GM12878 (cell line): ENCODE data around the gene CLPX. TPM values are rescaled to one million over a fixed set of nuclear protein-coding genes. Genes with fewer than 3 reads are reported as not detected.

ENCODE experiments used
- ATAC-seq: fragments of 200-7000 bp; cut with Tn5 transposase; 3 replicates; pipeline ENCODE4 v1.9.1; 2020; ENCODE audit warnings: mild to moderate bottlenecking, moderate library complexity
- BruUV-seq: library from RNA; stranded (reverse); fragments of 400-500 nt; replicated peaks from 2 replicates; lab custom pipeline; 2021; lab: Mats Ljungman, UMichigan
- CTCF ChIA-PET: fragments of 300-600 bp; sonication (Branson Sonifier 250); formaldehyde crosslinking; extraction: SDS; loops from one replicate; lab custom pipeline; 2021; ENCODE audit warnings: inconsistent platforms; lab: Yijun Ruan, JAX
- POLR2A ChIA-PET: fragments of 350-600 bp; formaldehyde crosslinking; extraction: SDS; loops from one replicate; lab custom pipeline; 2021; ENCODE audit warnings: inconsistent platforms; lab: Charles Lee
- RAD21 ChIA-PET: fragments of 300-600 bp; sonication (Branson Sonifier 250); formaldehyde crosslinking; loops from one replicate; lab custom pipeline; 2023; ENCODE audit warnings: antibody characterized with exemption; ENCODE audit not compliant: unreplicated experiment; lab: Charles Lee
- SMC1A ChIA-PET: fragments of 300-600 bp; sonication (Branson Sonifier 250); formaldehyde crosslinking; loops from one replicate; lab custom pipeline; 2023; ENCODE audit not compliant: unreplicated experiment, uncharacterized antibody; lab: Charles Lee
- DNase-seq: peaks from one replicate; pipeline ENCODE4 v3.0.0-alpha.2; 2011; ENCODE audit warnings: low read depth, low spot score
- FAIRE-seq: peaks from 3 replicates; lab custom pipeline; 2011; peaks lifted over from hg19 to GRCh38; lab: Jason Lieb, UNC
- H2AFZ ChIP-seq: 2 replicates; pipeline ENCODE4 v1.6.0; 2011; ENCODE audit warnings: low read depth, low read length, control low read depth; ENCODE audit not compliant: control insufficient read depth
- H3K27ac ChIP-seq: 2 replicates; pipeline ENCODE4 v1.5.1; 2011; ENCODE audit warnings: control low read depth; ENCODE audit not compliant: control insufficient read depth, insufficient read depth
- H3K27me3 ChIP-seq, 2 experiments: replicated peaks in 1 of 2; 2 replicates each; pipeline versions ENCODE4 v1.6.0 to v1.6.1; 2011; ENCODE audit warnings: low read length in 1 of 2; ENCODE audit not compliant: control insufficient read depth in 2 of 2, insufficient read depth in 2 of 2
- H3K36me3 ChIP-seq, 2 experiments: 2 replicates each; pipeline ENCODE4 v1.5.1; 2011; ENCODE audit warnings: low read length in 1 of 2; ENCODE audit not compliant: control insufficient read depth in 2 of 2, insufficient read depth in 2 of 2
- H3K4me1 ChIP-seq: 2 replicates; pipeline ENCODE4 v1.6.1; 2011; ENCODE audit warnings: mild to moderate bottlenecking, low read length, moderate library complexity, mixed read lengths; ENCODE audit not compliant: control insufficient read depth, insufficient read depth
- H3K4me2 ChIP-seq: 2 replicates; pipeline ENCODE4 v1.6.0; 2011; ENCODE audit warnings: control low read depth; ENCODE audit not compliant: control insufficient read depth, insufficient read depth
- H3K4me3 ChIP-seq: fragments of 200-600 bp; sonication (generic); 2 replicates; pipeline ENCODE4 v1.5.1; 2016
- H3K79me2 ChIP-seq: 2 replicates; pipeline ENCODE4 v1.6.0; 2011; ENCODE audit warnings: low read length; ENCODE audit not compliant: control insufficient read depth, insufficient read depth
- H3K9ac ChIP-seq: 2 replicates; pipeline ENCODE4 v1.8.0; 2011; ENCODE audit warnings: low read length, control low read depth, mixed read lengths; ENCODE audit not compliant: control insufficient read depth, insufficient read depth
- H3K9me3 ChIP-seq: replicated peaks from 3 replicates; pipeline ENCODE4 v1.5.1; 2011; ENCODE audit warnings: mild to moderate bottlenecking, low read length; ENCODE audit not compliant: control insufficient read depth, insufficient read depth
- H4K20me1 ChIP-seq: 2 replicates; pipeline ENCODE4 v1.6.0; 2011; ENCODE audit not compliant: control insufficient read depth, insufficient read depth
- ATF7 ChIP-seq: fragments of 450-650 bp; IDR thresholded peaks from 2 replicates; pipeline ENCODE4 v1.6.1; 2016; ENCODE audit warnings: low read depth, mild to moderate bottlenecking
- BRCA1 ChIP-seq: IDR thresholded peaks from 2 replicates; pipeline ENCODE4 v1.6.1; 2011; ENCODE audit warnings: low read depth, low read length, improper control_type of control experiment
- IRF4 ChIP-seq: IDR thresholded peaks from 2 replicates; pipeline ENCODE4 v1.6.1; 2011; ENCODE audit warnings: low read depth, low read length
- JUNB ChIP-seq: IDR thresholded peaks from 2 replicates; pipeline ENCODE4 v1.6.1; 2016; ENCODE audit warnings: antibody characterized with exemption, mild to moderate bottlenecking
- KDM1A ChIP-seq: fragments of 200-600 bp; sonication (generic); IDR thresholded peaks from 2 replicates; pipeline ENCODE4 v1.6.1; 2016; ENCODE audit warnings: borderline replicate concordance
- MEF2B ChIP-seq: fragments of 450-650 bp; IDR thresholded peaks from 2 replicates; pipeline ENCODE4 v1.6.1; 2018; ENCODE audit warnings: mild to moderate bottlenecking, moderate library complexity; ENCODE audit not compliant: partially characterized antibody, poor library complexity, severe bottlenecking
- PAX5 ChIP-seq: IDR thresholded peaks from 2 replicates; pipeline ENCODE4 v1.6.1; 2011; ENCODE audit warnings: low read depth, low read length, borderline replicate concordance
- RELA ChIP-seq: fragments of 450-650 bp; IDR thresholded peaks from 2 replicates; pipeline ENCODE4 v1.8.0; 2014; ENCODE audit warnings: borderline replicate concordance; ENCODE audit not compliant: partially characterized antibody
- RFX5 ChIP-seq: IDR thresholded peaks from 2 replicates; pipeline ENCODE4 v1.6.1; 2011; ENCODE audit warnings: low read depth, low read length, improper control_type of control experiment
- ZNF384 ChIP-seq: IDR thresholded peaks from 2 replicates; pipeline ENCODE4 v1.6.1; 2012; ENCODE audit warnings: low read depth, mild to moderate bottlenecking, low read length, improper control_type of control experiment, borderline replicate concordance
- WGBS: methylation state at CpG from one replicate; pipeline ENCODE4 v1.1.6; 2016; ENCODE audit warnings: low lambda C conversion rate; ENCODE audit not compliant: insufficient replicate concordance, insufficient coverage; ENCODE audit errors: missing lambda C conversion rate; 5-methylcytosine and 5-hydroxymethylcytosine counted together
- in situ Hi-C: fragments of 300-500 bp; cut with MboI; formaldehyde crosslinking; loops from 9 replicates; pipeline ENCODE4 v1.14.3; 2018; ENCODE audit warnings: mixed read lengths
- intact Hi-C: fragments of 100-400 bp; cut with micrococcal nuclease; formaldehyde crosslinking; loops from one replicate; pipeline ENCODE4 v1.14.2; 2022; ENCODE audit not compliant: unreplicated experiment
- polyA plus RNA-seq, 11 experiments: library from polyadenylated mRNA; depleted of rRNA in 4 of 11; unstranded in 6 of 11; stranded (reverse) in 5 of 11; fragments of >200 nt; fragmentation: Nextera tagmentation in 4 of 11; fragmentation: Illumina TruSeq in 1 of 11; extraction: Ambion mirVana in 4 of 11; extraction: Trizol in 1 of 11; gene quantifications; 1 replicate in 1 of 11; 2 replicates in 10 of 11; pipeline versions ENCODE4 v1.2.1 to v1.2.3, GENCODE V29; 2011 to 2016; ENCODE audit warnings: inconsistent platforms in 2 of 11, missing spikeins in 2 of 11, low read depth in 1 of 11
- total RNA-seq, 4 experiments: library from RNA; depleted of rRNA in 3 of 4; stranded (reverse); fragments of >200 nt in 3 of 4; fragmentation: Illumina TruSeq in 1 of 4; extraction: Trizol in 1 of 4; gene quantifications; 2 replicates each; pipeline versions ENCODE4 v1.2.1 to v1.2.3, GENCODE V29; 2013 to 2021
- TF ChIP-seq, protein P1 (sequence below): IDR thresholded peaks from 2 replicates; pipeline ENCODE4 v1.6.1; 2011; ENCODE audit warnings: mild to moderate bottlenecking, low read depth, low read length, moderate library complexity; ENCODE audit not compliant: insufficient replicate concordance
- TF ChIP-seq, protein P2 (sequence below): fragments of 450-650 bp; IDR thresholded peaks from 2 replicates; pipeline ENCODE4 v1.6.1; 2017; ENCODE audit warnings: mild to moderate bottlenecking, moderate library complexity
- TF ChIP-seq, protein P3 (sequence below): fragments of 450-650 bp; IDR thresholded peaks from 2 replicates; pipeline ENCODE4 v1.6.1; 2017; ENCODE audit warnings: mild to moderate bottlenecking, moderate library complexity

CLPX gene
- total and polyA plus RNA-seq, 10 of the 15 experiments (the other 5 are each of a cell fraction or from before 2014, with no cell fraction given), result 10.1 to 57.4 (median 31.3) TPM

DNA sequence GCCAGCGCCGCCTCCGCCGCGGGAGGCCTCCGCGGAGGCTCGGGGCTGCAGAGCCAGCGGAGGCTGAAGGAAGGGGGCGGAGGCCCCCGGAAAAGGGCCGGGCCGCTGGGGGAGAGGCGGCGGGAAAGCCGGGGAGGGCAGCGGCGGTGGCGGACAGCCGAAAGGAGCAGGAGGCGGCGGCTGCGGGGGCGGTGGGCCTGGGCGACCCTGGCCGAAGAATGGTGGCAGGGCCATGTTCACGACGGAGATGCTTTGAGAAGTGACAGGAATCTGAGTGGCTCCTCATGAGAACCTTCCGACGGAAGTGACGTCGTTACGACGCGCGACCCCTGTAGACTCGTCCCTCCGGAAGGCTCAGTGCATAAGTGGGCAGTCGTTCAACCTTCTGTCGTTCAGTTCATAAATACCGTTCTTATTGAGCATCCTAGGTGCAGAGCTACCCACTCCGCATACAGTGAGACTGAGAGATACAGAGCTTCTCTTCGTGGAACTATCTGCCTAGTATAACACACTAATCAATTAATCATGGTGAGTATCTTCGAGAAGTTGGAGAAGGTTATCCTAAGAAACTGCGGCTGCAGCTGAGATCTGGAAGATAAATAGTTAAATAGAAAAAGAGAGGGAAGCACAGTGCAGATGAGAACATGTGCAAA lies 51.5 kb downstream of the CLPX start, which contains the start of gene PDCD7:
TSS of gene PDCD7 (minus strand) at position 261 of the 653 bp plus-strand sequence. CDS start at position 234, 27 bp downstream.
- CTCF ChIA-PET, result interaction anchor here (0.6 to 1.5 kb wide), 3 partner anchors 15 to 252 kb away, joined by 3 to 4 read pairs (median 3); no protein-coding TSS in a partner anchor
- Histone ChIP-seq H3K4me1 (0 out of 2 replicates have a peak, but pooled peaks cover 2% of the 10 kb centered on the region), H3K79me2 (peaks cover 17% of the 10 kb centered on the region), H3K36me3 (peaks cover 0 to 10% of the 10 kb centered on the region in 2 experiments; a peak in 3 of 4 replicates), H2AFZ (peak within 1 kb of the TSS; percentile 99), H3K4me3 (peak within 1 kb of the TSS; percentile 89), H3K9me3 (no peaks in the 10 kb centered on the region; the same call in 2 of the 3 replicates), H3K4me2 (peak within 1 kb of the TSS; percentile 89), H4K20me1 (peaks cover 2% of the 10 kb centered on the region; the same call in 1 of the 2 replicates), H3K27ac (peak within 1 kb of the TSS; percentile 62), H3K27me3 (no peaks in the 10 kb centered on the region), H3K9ac (peak within 1 kb of the TSS; percentile 84)
- peak; percentile 90 for FAIRE-seq
- BruUV-seq, result TSS peak; percentile 96
- WGBS, result 4% methylated on average over 36 of the region's 45 CpGs
- SMC1A ChIA-PET, result interaction anchor here (0.6 to 1.7 kb wide), 4 partner anchors 12 to 163 kb away, joined by 3 to 5 read pairs (median 3); no protein-coding TSS in a partner anchor
- RAD21 ChIA-PET, result interaction anchor here (1.0 to 1.3 kb wide), 3 partner anchors 48 to 153 kb away, joined by 3 to 7 read pairs (median 3); partner anchors contain the start of genes CLPX and PARP16
- in situ Hi-C loops, result no loop called here
- POLR2A ChIA-PET, result interaction anchor here (0.5 to 1.3 kb wide), 9 partner anchors 15 to 602 kb away, joined by 3 to 7 read pairs (median 4); partner anchors contain the start of genes CLPX and PARP16
- intact Hi-C loops, result no loop called here
- peak; percentile 92 for ATAC-seq
- peak; percentile 77 for DNase-seq
- no peak for TF ChIP-seq IRF4
- no peak for TF ChIP-seq BRCA1
- TF ChIP-seq, protein P1, sequence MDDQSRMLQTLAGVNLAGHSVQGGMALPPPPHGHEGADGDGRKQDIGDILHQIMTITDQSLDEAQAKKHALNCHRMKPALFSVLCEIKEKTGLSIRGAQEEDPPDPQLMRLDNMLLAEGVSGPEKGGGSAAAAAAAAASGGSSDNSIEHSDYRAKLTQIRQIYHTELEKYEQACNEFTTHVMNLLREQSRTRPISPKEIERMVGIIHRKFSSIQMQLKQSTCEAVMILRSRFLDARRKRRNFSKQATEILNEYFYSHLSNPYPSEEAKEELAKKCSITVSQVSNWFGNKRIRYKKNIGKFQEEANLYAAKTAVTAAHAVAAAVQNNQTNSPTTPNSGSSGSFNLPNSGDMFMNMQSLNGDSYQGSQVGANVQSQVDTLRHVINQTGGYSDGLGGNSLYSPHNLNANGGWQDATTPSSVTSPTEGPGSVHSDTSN, result peak; percentile 40
- TF ChIP-seq PAX5, result no peak
- TF ChIP-seq, protein P2, sequence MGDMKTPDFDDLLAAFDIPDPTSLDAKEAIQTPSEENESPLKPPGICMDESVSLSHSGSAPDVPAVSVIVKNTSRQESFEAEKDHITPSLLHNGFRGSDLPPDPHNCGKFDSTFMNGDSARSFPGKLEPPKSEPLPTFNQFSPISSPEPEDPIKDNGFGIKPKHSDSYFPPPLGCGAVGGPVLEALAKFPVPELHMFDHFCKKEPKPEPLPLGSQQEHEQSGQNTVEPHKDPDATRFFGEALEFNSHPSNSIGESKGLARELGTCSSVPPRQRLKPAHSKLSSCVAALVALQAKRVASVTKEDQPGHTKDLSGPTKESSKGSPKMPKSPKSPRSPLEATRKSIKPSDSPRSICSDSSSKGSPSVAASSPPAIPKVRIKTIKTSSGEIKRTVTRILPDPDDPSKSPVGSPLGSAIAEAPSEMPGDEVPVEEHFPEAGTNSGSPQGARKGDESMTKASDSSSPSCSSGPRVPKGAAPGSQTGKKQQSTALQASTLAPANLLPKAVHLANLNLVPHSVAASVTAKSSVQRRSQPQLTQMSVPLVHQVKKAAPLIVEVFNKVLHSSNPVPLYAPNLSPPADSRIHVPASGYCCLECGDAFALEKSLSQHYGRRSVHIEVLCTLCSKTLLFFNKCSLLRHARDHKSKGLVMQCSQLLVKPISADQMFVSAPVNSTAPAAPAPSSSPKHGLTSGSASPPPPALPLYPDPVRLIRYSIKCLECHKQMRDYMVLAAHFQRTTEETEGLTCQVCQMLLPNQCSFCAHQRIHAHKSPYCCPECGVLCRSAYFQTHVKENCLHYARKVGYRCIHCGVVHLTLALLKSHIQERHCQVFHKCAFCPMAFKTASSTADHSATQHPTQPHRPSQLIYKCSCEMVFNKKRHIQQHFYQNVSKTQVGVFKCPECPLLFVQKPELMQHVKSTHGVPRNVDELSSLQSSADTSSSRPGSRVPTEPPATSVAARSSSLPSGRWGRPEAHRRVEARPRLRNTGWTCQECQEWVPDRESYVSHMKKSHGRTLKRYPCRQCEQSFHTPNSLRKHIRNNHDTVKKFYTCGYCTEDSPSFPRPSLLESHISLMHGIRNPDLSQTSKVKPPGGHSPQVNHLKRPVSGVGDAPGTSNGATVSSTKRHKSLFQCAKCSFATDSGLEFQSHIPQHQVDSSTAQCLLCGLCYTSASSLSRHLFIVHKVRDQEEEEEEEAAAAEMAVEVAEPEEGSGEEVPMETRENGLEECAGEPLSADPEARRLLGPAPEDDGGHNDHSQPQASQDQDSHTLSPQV, result no peak
- TF ChIP-seq JUNB, result no peak
- TF ChIP-seq RFX5, result peak; percentile 44; the same call in 1 of the 2 replicates
- TF ChIP-seq ZNF384, result no peak
- TF ChIP-seq ATF7, result peak; percentile 81
- TF ChIP-seq, protein P3, sequence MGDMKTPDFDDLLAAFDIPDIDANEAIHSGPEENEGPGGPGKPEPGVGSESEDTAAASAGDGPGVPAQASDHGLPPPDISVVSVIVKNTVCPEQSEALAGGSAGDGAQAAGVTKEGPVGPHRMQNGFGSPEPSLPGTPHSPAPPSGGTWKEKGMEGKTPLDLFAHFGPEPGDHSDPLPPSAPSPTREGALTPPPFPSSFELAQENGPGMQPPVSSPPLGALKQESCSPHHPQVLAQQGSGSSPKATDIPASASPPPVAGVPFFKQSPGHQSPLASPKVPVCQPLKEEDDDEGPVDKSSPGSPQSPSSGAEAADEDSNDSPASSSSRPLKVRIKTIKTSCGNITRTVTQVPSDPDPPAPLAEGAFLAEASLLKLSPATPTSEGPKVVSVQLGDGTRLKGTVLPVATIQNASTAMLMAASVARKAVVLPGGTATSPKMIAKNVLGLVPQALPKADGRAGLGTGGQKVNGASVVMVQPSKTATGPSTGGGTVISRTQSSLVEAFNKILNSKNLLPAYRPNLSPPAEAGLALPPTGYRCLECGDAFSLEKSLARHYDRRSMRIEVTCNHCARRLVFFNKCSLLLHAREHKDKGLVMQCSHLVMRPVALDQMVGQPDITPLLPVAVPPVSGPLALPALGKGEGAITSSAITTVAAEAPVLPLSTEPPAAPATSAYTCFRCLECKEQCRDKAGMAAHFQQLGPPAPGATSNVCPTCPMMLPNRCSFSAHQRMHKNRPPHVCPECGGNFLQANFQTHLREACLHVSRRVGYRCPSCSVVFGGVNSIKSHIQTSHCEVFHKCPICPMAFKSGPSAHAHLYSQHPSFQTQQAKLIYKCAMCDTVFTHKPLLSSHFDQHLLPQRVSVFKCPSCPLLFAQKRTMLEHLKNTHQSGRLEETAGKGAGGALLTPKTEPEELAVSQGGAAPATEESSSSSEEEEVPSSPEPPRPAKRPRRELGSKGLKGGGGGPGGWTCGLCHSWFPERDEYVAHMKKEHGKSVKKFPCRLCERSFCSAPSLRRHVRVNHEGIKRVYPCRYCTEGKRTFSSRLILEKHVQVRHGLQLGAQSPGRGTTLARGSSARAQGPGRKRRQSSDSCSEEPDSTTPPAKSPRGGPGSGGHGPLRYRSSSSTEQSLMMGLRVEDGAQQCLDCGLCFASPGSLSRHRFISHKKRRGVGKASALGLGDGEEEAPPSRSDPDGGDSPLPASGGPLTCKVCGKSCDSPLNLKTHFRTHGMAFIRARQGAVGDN, result peak; percentile 80
- no peak for TF ChIP-seq MEF2B
- no peak for TF ChIP-seq RELA
- TF ChIP-seq KDM1A, result no peak
